ENCODE results near the gene ANKRD66.
"Not testable (repeated sequence)": the region's sequence is repeated elsewhere in the genome, so short reads cannot be mapped to it uniquely, and the experiment has no call there.

Gene ANKRD66

DNA sequence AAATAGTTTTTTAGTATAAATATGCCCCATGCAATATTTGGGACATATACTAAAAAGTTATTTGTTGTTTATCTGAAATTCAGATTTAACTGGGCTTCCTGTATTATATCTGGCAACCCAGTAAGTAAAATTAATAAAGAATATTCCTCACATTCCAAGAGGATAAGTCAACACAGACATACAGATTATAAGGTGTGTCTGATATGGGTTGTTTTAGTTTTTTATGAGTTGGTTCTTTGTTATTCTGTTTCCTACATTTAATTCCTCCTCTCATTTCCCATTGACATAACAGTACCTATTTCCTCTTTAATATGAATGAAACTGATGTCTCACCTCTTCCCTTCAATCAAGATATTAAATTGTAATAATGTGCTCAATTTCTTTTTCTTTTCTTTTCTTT is 9.8 kb upstream of the ANKRD66 start:
- TF ChIP-seq, protein P1, sequence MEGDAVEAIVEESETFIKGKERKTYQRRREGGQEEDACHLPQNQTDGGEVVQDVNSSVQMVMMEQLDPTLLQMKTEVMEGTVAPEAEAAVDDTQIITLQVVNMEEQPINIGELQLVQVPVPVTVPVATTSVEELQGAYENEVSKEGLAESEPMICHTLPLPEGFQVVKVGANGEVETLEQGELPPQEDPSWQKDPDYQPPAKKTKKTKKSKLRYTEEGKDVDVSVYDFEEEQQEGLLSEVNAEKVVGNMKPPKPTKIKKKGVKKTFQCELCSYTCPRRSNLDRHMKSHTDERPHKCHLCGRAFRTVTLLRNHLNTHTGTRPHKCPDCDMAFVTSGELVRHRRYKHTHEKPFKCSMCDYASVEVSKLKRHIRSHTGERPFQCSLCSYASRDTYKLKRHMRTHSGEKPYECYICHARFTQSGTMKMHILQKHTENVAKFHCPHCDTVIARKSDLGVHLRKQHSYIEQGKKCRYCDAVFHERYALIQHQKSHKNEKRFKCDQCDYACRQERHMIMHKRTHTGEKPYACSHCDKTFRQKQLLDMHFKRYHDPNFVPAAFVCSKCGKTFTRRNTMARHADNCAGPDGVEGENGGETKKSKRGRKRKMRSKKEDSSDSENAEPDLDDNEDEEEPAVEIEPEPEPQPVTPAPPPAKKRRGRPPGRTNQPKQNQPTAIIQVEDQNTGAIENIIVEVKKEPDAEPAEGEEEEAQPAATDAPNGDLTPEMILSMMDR (IDR thresholded peaks at IDR 0.05; ENCODE audit: low read depth, low read length): no peak
- no peak overlapping the region for H3K4me3 ChIP-seq (replicated peaks in 1 of 2; ENCODE audit: low read depth in 2 of 2, low read length in 2 of 2)
- DNase-seq (ENCODE audit: low read depth in 2 of 2): no peak

DNA sequence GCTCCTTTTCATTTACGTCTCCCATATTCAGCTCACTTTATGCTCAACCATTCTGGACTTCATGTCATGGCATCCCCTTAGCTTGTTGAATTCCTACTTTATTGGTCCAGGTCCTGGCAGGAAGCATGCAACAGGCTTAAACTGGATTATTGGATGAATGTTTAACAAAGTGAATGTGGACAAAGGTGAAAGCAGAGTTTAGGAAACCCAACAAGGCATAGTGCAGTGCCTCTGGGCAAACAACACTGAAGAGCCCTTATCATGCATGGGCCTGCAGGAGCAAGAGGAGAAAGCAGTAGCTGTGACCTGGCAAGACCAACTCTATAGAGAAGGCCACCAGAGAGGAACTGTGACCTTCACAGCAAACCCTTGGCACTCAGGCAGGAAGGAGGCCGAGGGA is 5.3 kb upstream of the ANKRD66 start:
- TF ChIP-seq, protein P1 (IDR thresholded peaks at IDR 0.05; ENCODE audit: low read depth, low read length): no peak
- DNase-seq (ENCODE audit: low read depth in 2 of 2): no peak

DNA sequence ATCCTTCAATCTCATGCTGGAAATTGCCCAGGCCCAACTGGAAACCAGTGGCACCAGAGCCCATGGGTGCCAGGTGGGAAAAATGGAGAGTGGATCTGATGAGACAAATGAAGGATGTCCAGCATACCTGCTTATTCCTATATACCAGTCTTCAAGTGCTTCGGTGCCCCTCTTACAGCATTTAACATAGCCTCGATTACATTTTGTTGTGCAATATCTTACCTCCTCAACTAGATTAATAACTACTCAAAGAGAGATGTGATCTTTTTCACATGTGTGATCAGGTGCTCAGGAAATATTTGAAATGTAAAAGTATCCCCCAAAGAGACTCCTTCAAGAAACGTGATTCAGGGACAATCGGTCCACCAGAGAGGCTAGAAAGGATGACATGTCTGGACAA is 4.8 kb upstream of the ANKRD66 start:
- H3K4me3 ChIP-seq (replicated peaks in 1 of 2; ENCODE audit: low read depth in 2 of 2, low read length in 2 of 2): no peak overlapping the region
- TF ChIP-seq, protein P1 (IDR thresholded peaks at IDR 0.05; ENCODE audit: low read depth, low read length): no peak
- no peak for DNase-seq (ENCODE audit: low read depth in 2 of 2)

More for the DNA sequence above, 5.3 kb upstream of the ANKRD66 start:
- no peak overlapping the region for H3K4me3 ChIP-seq (replicated peaks in 1 of 2; ENCODE audit: low read depth in 2 of 2, low read length in 2 of 2)

DNA sequence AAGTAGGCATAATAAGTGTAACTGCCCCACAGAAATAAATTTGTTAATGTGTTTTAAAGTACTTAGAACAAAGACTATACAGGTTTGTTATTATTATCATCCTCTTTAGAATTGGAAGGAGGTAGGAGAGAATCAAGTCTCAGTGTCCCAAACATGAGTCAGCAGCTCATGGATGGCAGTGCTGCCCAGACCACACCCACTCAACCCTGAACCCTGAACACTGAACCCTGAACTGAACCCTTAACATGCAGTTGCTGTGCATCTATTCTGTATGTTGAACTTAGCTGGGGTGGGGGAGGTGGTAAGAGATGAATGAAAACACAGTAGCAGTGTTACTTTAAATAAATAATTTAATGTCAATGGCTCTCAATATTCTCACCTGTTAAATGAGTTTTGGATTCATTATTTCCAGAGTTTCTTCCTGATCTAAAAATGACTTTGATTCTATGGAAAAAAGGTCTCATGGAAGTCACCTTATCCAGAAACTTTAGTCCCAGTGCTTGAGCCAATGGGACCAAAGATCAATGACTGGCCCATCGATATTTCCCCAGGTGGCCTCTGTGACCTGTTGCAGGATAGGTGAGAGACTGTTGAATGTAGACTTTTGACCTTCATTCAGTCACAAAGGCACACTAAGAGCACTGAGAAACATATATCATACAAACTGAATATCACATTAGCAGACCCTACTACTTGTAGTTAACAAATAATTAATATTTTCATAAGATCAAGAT is 3.1 kb upstream of the ANKRD66 start:
- no peak for DNase-seq (ENCODE audit: low read depth in 2 of 2)
- H3K4me3 ChIP-seq (replicated peaks in 1 of 2; ENCODE audit: low read depth in 2 of 2, low read length in 2 of 2): no peak overlapping the region
- TF ChIP-seq, protein P1 (IDR thresholded peaks at IDR 0.05; ENCODE audit: low read depth, low read length): no peak

DNA sequence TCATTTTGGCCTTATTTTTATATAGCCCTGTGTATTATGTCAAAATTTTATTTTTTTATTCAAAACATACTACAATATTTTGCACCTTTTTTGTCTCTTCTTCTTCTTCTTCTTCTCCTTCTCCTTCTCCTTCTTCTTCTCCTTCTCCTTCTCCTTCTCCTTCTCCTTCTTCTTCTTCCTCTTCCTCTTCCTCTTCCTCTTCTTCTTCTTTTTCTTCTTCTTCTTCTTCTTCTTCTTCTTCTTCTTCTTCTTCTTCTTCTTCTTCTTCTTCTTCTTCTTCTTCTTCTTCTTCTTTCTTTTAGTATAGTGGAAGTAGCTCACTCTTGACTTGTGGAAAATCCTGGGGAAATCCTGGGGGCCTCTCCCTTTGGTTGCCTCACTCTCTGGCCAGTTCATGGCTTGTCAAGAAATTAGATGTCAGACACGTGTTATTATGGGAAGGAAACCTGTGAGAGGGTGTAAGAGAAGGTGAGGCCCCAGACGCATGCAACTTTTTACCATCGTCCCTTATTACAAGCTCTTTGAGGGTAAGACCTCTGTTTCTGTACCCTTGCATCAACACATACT is 2.5 kb upstream of the ANKRD66 start:
- H3K4me3 ChIP-seq (replicated peaks in 1 of 2; ENCODE audit: low read depth in 2 of 2, low read length in 2 of 2); DNase-seq (ENCODE audit: low read depth in 2 of 2): not testable (repeated sequence)

DNA sequence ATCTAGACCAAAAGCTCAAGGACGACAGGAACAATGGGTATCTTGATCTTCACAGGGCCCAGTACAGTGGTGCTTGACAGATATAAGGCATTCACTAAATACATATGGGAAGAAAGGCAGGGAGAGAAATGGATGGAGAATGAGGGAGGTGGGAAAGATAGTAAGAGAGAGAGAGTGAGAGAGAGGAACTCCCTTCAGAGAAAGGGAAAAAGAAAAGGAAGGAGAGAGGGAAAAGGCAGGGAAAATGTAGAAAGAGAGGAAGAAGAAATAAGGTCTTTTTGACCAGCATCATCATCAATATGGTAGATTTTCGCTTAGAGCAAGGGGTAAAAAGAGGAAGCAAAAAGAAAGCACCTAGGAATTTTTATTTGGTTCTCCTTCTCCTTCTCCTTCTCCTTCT is 760 bp upstream of the ANKRD66 start:
- DNase-seq (ENCODE audit: low read depth in 2 of 2): no peak
- no peak overlapping the region for H3K4me3 ChIP-seq (replicated peaks in 1 of 2; ENCODE audit: low read depth in 2 of 2, low read length in 2 of 2)
- TF ChIP-seq, protein P1 (IDR thresholded peaks at IDR 0.05; ENCODE audit: low read depth, low read length): no peak

DNA sequence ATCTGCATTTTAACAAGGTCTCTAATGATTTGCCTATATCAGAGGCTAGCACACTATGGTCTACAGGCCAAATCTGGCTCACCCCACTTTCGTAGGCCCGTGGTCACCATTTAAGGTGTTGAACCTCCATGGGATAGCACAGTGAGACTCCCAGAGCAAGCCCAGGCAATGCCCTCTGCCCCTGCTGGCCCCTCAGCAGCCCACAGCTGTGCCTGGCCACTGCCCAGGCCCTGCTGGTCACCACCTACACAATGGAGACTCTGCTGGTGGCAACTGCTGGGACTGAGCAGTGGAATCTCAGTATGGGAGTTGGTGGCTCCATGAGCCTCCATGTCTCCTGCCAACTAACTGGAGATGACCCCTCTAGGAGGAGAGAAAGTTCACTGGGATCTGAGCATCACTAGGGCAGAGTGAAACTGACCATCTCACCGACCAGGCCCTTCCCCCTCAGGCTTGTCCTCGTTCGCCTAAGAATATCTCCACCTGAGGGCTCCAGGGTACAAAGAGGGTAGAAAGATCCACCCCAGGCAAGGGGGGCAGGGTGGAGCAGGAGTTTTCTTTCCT is 2.3 kb downstream of the ANKRD66 start:
- no peak overlapping the region for H3K4me3 ChIP-seq (replicated peaks in 1 of 2; ENCODE audit: low read depth in 2 of 2, low read length in 2 of 2)
- DNase-seq (ENCODE audit: low read depth in 2 of 2): no peak
- TF ChIP-seq, protein P1 (IDR thresholded peaks at IDR 0.05; ENCODE audit: low read depth, low read length): no peak

Data from cardiac fibroblast (primary cell).